ENCODE results near the gene CDHR3.

CDHR3 gene

DNA sequence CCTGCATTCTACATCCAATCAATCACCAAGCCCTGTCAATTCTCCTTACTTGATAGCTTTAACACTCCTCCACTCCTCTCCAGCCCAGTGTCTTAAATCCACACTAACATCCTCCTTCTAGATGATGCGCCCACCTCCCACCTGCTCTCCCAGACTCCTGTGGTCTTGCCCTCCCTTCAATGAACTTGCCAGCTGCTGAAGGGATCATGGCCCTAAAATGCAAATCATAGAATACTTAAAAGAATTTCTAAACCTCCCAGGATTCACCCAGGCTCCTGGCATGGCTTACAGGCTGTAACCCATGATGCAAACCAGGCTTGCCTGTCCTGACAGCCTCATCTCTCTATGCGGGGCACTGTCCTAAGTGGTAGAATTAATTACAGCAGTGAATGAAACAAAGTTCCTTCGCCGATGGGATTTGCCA is 105.5 kb downstream of the CDHR3 start:
- no peak for DNase-seq

GRCh38 chr7:106068986-106069385 is 105.9 kb downstream of the CDHR3 start:
- DNase-seq, result no peak

- no peak for DNase-seq
These were observed 106.6 kb downstream of the CDHR3 start for GRCh38 chr7:106069471-106070200.

GRCh38 chr7:106070201-106070551 is 107.1 kb downstream of the CDHR3 start:
- DNase-seq, result no peak

- DNase-seq, result no peak
These were observed 107.6 kb downstream of the CDHR3 start for GRCh38 chr7:106070567-106071254.

DNA sequence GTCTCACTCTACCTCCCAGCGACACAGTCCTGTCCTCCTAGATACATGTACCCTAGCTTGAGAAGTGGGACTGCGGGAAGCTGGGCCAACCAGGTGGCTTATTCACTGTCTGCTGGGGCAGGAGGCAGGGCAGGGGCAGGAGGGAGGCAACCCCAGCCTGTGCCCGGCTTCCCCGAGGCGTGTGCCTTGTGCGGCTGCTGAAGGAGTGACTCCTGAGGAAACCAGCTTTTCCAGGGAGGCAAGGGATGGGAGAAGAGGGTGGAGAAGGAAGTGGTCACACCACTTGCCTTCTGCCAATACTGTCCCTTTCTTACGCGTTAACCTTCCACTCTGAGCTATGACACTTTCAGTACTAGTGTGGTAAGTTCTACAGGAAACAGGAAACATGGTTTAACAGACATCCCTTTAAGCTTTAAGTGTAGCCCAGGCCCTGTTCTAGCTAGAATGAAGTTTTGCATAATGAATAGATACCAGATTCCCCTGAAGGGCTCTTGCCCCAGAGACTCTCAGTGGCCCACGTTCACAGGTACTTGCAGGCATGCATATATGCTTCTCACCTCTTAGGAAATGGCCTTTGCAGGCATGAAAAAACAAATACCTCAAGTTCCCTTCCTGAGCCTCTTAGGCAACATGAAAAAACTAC is 108.4 kb downstream of the CDHR3 start:
- no peak for DNase-seq

DNA sequence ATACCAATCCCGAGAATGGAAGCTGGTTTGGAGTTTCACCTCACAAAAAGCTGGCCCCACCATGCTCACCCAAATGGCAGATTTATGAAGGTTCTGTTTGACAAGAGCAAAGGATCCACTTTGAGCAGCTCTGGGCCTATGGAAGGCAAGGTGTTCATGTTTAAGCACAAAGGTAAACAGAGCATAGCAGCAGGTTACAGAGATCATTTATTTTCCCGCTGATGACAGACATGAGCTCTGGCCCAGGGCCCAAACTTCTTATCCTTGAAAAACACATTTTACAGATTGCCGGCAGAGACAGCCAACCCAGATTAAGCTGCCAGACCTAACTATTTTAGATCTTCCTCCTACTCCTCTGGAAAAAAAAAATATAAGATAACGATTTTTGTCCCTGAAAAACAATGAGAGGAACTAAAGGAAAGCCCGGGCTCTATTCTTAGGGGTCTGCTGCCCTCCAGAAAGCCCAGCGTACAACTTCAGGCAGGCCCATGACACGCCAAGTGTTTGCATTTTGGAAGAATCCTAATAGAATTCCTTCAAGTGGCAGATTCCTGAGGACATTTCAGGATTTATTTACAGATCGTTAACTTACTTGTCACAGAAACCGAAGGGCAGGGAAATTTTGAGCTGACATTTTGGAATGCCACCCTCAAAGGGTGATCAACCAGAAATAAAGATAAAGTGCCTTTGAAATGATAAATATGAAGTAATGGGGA is 109.1 kb downstream of the CDHR3 start:
- no peak for DNase-seq

- no peak for DNase-seq
These were observed 109.6 kb downstream of the CDHR3 start for GRCh38 chr7:106072715-106073091.

- no peak for DNase-seq
These were observed 110.6 kb downstream of the CDHR3 start for GRCh38 chr7:106073701-106074100.

- DNase-seq, result no peak
These were observed 111.2 kb downstream of the CDHR3 start for GRCh38 chr7:106074257-106074656.

DNA sequence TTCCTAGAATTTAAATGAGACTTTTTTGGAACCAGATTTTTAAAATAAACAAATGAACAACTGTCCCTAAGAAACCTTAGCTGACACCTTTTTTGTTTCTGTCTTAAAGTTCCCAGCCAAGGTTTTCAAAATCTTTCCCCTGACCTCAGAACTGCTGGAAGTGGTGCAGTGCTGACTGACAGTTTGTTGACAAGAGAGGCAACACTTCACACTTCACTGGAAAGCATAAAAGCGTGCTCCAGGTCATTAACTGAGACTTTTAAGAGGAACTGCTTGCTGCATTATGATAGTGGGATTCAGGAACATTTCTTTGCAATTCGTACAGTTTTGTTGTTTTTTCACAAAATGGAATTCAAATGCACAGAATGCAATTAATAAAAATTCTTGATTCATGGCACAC is 112.9 kb downstream of the CDHR3 start:
- DNase-seq, result no peak

DNA sequence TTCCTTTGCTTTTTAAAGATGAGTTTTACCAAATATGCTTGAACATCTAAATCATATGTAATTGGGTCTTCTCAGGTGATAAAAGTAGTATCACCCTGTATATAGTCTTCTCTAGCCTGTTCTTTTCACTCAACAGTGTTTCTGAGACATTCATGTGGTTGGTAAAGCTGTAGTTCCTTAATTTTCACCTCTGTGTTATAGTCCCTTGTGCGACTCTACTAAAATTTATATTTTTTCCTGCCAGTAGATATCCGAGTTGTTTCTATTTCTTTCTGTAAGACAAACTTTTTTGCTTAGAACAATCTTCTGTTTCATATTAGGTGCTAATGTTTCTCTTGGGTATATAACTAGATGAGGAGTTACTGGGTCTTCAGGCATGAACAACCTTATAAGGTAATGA is 113.5 kb downstream of the CDHR3 start:
- no peak for DNase-seq

DNA sequence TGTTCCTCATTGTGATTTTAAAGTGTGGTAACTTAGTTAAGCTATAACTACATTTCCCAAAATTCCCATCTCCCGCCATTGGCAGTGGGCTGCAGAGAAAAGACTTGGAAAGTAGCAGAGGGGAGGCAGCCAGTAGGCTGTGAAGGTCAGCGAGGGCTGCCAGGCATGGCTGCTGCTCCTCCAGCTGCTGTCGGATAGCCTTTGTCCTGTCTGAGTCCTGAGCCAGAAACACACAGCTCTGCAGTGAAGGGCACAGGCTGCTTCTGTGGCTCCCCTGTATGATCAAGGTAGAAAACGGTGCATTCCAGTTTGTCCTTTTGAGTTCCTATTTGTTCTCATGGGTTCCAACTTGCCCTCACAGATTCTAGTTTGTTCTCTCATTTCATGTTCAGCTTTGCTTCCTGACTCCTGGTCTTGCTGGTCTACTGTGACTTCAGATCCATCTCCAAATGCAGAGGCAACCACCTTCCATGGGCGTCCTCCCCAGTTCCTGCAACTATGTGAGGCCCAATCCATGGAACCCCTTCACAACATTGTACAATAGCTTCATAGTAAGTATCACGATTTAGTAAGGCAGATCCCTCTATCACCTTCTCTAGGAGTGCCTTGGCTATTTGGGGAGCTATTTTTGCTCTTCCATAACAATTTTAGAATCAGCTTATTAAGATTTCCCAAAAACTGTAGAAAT is 117.4 kb downstream of the CDHR3 start:
- DNase-seq, result no peak

- no peak for DNase-seq
These were observed 119.2 kb downstream of the CDHR3 start for GRCh38 chr7:106082087-106082854.
